Upper lobe of right lung (tissue), 1 donor: ENCODE measurements around the gene INVS. TPM values are rescaled to one million over a fixed set of nuclear protein-coding genes. Genes with fewer than 3 reads are reported as not detected.

Experiments used
- ATAC-seq: fragments of 200-7000 bp; cut with Tn5 transposase; one replicate; pipeline ENCODE4 v1.9.1; 2020; ENCODE audit warnings: mild to moderate bottlenecking, moderate library complexity
- DNase-seq: peaks from one replicate; pipeline ENCODE4 v3.0.0-alpha.2; 2020
- H3K27ac ChIP-seq: fragments of 200-600 bp; one replicate; pipeline ENCODE4 v1.8.0; 2022
- H3K27me3 ChIP-seq: fragments of 200-600 bp; one replicate; pipeline ENCODE4 v1.8.0; 2022; ENCODE audit warnings: mild to moderate bottlenecking
- H3K36me3 ChIP-seq: fragments of 200-600 bp; one replicate; pipeline ENCODE4 v1.8.0; 2022
- H3K4me1 ChIP-seq: fragments of 200-600 bp; one replicate; pipeline ENCODE4 v1.8.0; 2022
- H3K4me3 ChIP-seq: fragments of 200-600 bp; one replicate; pipeline ENCODE4 v1.8.0; 2022; ENCODE audit warnings: mild to moderate bottlenecking
- H3K9me3 ChIP-seq: fragments of 200-600 bp; one replicate; pipeline ENCODE4 v1.8.0; 2022
- intact Hi-C: fragments of 100-400 bp; cut with DNase I; formaldehyde crosslinking; loops from one replicate; pipeline ENCODE4 v1.11.0; 2022
- total RNA-seq: library from RNA; stranded (reverse); fragmentation: NEBNext Ultra II Directional; extraction: Animal tissue kit (Norgen Biotek cat#: 25700); gene quantifications from one replicate; pipeline ENCODE4 v1.2.1, GENCODE V29; 2021
- TF ChIP-seq, protein P1 (sequence below): fragments of 200-600 bp; IDR thresholded peaks from one replicate; pipeline ENCODE4 v1.8.0; 2022; ENCODE audit warnings: antibody characterized with exemption
- donor health status: DM: no; HTN: yes; CAD: no; lungs with severe emphysema.

Gene INVS
- total RNA-seq, 1 donor from 2014 or later: 22.2 TPM

GRCh38 chr9:100285080-100285479 lies 186.0 kb downstream of the INVS start:
- H3K27ac ChIP-seq: no peak overlapping the region
- ATAC-seq (no peak), DNase-seq (no peak)
- TF ChIP-seq, protein P1, sequence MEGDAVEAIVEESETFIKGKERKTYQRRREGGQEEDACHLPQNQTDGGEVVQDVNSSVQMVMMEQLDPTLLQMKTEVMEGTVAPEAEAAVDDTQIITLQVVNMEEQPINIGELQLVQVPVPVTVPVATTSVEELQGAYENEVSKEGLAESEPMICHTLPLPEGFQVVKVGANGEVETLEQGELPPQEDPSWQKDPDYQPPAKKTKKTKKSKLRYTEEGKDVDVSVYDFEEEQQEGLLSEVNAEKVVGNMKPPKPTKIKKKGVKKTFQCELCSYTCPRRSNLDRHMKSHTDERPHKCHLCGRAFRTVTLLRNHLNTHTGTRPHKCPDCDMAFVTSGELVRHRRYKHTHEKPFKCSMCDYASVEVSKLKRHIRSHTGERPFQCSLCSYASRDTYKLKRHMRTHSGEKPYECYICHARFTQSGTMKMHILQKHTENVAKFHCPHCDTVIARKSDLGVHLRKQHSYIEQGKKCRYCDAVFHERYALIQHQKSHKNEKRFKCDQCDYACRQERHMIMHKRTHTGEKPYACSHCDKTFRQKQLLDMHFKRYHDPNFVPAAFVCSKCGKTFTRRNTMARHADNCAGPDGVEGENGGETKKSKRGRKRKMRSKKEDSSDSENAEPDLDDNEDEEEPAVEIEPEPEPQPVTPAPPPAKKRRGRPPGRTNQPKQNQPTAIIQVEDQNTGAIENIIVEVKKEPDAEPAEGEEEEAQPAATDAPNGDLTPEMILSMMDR: no peak
- H3K27me3 ChIP-seq: no peaks in the 10 kb centered on the region
- no peaks in the 10 kb centered on the region for H3K4me1 ChIP-seq
- H3K36me3 ChIP-seq: peaks cover 30% of the 10 kb centered on the region
- H3K9me3 ChIP-seq: no peaks in the 10 kb centered on the region
- H3K4me3 ChIP-seq: no peak overlapping the region
- intact Hi-C loops: no loop called here

DNA sequence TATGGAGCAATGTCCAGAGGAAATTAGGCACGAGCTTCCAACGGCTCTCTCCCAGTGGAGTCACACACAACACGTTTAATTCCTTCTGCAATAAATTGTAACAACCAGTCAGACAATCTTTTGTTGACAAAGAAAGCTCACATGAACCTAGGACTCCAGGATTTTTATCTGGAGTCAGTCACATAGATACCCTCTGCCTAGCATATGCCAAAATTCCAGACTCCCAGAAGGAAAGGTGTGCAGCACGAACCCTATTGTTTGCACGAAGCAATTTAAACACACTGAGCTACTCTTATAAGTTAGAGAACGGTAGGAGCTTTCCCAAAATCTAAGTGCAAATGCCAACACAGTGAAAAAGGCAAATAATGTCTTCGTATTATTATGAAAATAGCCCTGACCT lies 186.6 kb downstream of the INVS start:
- no peak overlapping the region for H3K27ac ChIP-seq
- H3K9me3 ChIP-seq: no peaks in the 10 kb centered on the region
- no peaks in the 10 kb centered on the region for H3K4me1 ChIP-seq
- H3K36me3 ChIP-seq: peaks cover 30% of the 10 kb centered on the region
- no peak overlapping the region for H3K4me3 ChIP-seq
- ATAC-seq (no peak), DNase-seq (no peak)
- intact Hi-C loops: no loop called here
- TF ChIP-seq, protein P1: no peak
- H3K27me3 ChIP-seq: no peaks in the 10 kb centered on the region

GRCh38 chr9:100286257-100286656 lies 187.2 kb downstream of the INVS start:
- no peak for ATAC-seq
- DNase-seq: no peak
- Histone ChIP-seq H3K4me3 (no peak overlapping the region), H3K9me3 (no peaks in the 10 kb centered on the region), H3K36me3 (peaks cover 34% of the 10 kb centered on the region), H3K27ac (no peak overlapping the region), H3K27me3 (no peaks in the 10 kb centered on the region), H3K4me1 (no peaks in the 10 kb centered on the region)
- TF ChIP-seq, protein P1: no peak
- intact Hi-C loops: no loop called here

DNA sequence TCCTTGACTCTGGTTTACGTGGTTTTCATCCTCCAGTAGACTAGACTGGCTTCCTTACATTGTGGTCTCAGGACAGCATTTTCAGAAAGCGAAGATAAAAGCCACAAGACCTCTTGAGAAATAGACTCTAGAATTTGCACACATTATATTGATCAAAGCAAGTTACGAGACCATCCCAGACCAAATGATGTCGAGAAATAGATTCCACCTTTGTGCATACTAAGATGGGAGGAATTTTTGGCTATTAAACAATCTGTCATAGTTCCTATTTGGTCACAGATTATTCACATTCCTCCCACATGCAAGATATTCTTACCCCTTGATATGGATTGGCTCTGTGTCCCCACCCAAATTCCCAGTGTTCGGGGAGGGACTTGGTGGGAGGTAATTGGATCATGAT lies 188.1 kb downstream of the INVS start:
- TF ChIP-seq, protein P1: no peak
- Histone ChIP-seq H3K4me3 (no peak overlapping the region), H3K9me3 (no peaks in the 10 kb centered on the region), H3K27me3 (no peaks in the 10 kb centered on the region), H3K36me3 (peaks cover 43% of the 10 kb centered on the region), H3K4me1 (no peaks in the 10 kb centered on the region), H3K27ac (no peak overlapping the region)
- intact Hi-C loops: no loop called here
- no peak for DNase-seq
- ATAC-seq: no peak

GRCh38 chr9:100290714-100291113 lies 191.7 kb downstream of the INVS start:
- Histone ChIP-seq H3K4me1 (no peaks in the 10 kb centered on the region), H3K36me3 (peaks cover 54% of the 10 kb centered on the region)
- intact Hi-C loops: no loop called here

More at GRCh38 chr9:100290714-100291113, 191.7 kb downstream of the INVS start:
- ATAC-seq (no peak), DNase-seq (no peak)
- Histone ChIP-seq H3K27me3 (no peaks in the 10 kb centered on the region), H3K4me3 (no peak overlapping the region), H3K9me3 (no peaks in the 10 kb centered on the region), H3K27ac (no peak overlapping the region)
- TF ChIP-seq, protein P1: no peak
